Thyroid gland (tissue), 4 donors: ENCODE measurements around the gene OR1J4.

Source experiments
- POLR2A ChIP-seq, 2 donors: fragments of 450-650 bp; IDR thresholded peaks; one replicate each; pipeline ENCODE4 v1.6.1; 2017; ENCODE audit warnings: antibody characterized with exemption in 2 of 2, mild to moderate bottlenecking in 2 of 2, moderate library complexity in 1 of 2
- TF ChIP-seq, protein P1 (sequence below), 6 experiments: fragments of 200-600 bp in 3 of 6; fragments of 450-650 bp in 3 of 6; sonication (generic) in 3 of 6; IDR thresholded peaks; one replicate each; pipeline ENCODE4 v1.5.1; 2016 to 2019; ENCODE audit warnings: antibody characterized with exemption in 6 of 6, mild to moderate bottlenecking in 2 of 6, inconsistent platforms in 1 of 6, moderate library complexity in 1 of 6

DNA sequence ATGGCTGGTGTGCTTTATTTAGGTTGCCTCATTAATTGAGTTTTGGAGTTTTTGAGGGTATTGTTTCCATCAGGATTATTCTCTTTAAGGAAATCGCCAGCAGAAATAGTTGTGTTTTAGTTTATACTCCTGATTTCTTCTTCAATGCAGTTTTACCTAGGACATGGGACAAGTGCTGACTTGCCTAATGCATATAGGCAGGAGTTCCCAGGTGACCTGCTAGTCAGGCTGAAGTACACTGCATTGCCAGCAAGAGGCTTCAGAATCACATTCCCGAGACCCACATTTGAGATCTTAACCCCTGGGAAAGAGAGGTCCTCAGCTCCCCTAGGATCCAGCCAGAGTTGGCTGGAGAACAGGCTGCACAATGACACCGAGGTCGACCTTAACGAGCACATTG, 32.4 kb downstream of the OR1J4 start:
- TF ChIP-seq, protein P1, sequence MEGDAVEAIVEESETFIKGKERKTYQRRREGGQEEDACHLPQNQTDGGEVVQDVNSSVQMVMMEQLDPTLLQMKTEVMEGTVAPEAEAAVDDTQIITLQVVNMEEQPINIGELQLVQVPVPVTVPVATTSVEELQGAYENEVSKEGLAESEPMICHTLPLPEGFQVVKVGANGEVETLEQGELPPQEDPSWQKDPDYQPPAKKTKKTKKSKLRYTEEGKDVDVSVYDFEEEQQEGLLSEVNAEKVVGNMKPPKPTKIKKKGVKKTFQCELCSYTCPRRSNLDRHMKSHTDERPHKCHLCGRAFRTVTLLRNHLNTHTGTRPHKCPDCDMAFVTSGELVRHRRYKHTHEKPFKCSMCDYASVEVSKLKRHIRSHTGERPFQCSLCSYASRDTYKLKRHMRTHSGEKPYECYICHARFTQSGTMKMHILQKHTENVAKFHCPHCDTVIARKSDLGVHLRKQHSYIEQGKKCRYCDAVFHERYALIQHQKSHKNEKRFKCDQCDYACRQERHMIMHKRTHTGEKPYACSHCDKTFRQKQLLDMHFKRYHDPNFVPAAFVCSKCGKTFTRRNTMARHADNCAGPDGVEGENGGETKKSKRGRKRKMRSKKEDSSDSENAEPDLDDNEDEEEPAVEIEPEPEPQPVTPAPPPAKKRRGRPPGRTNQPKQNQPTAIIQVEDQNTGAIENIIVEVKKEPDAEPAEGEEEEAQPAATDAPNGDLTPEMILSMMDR (IDR thresholded peaks at IDR 0.05), result no peak
- no peak for TF ChIP-seq POLR2A (IDR thresholded peaks at IDR 0.05)
